WERI-Rb-1 (cell line): ENCODE measurements around the gene SCN4A.
A peak's percentile ranks its signal among the peaks of the same experiment; 100 is the strongest.

Experiments
- DNase-seq: peaks from one replicate; pipeline ENCODE4 v3.0.0-alpha.2; 2020
- H3K27ac ChIP-seq: fragments of 250-450 bp; sonication (Bioruptor Pico); 2 replicates; pipeline ENCODE4 v1.5.1; 2020; ENCODE audit warnings: mild to moderate bottlenecking, moderate library complexity
- H3K27me3 ChIP-seq: fragments of 250-450 bp; sonication (Bioruptor Pico); 2 replicates; pipeline ENCODE4 v1.5.1; 2021; ENCODE audit warnings: mild to moderate bottlenecking, low read depth, moderate library complexity; ENCODE audit not compliant: insufficient read depth, severe bottlenecking
- H3K36me3 ChIP-seq: fragments of 250-450 bp; sonication (Bioruptor Pico); 2 replicates; pipeline ENCODE4 v1.5.1; 2020; ENCODE audit warnings: mild to moderate bottlenecking, moderate library complexity
- H3K4me3 ChIP-seq: 2 replicates; pipeline ENCODE4 v1.5.1; 2011; ENCODE audit warnings: low read depth, mild to moderate bottlenecking, control low read depth, low read length
- H3K9me3 ChIP-seq: fragments of 250-450 bp; sonication (Bioruptor Pico); 2 replicates; pipeline ENCODE4 v1.5.1; 2021; ENCODE audit warnings: mild to moderate bottlenecking, moderate library complexity; ENCODE audit not compliant: severe bottlenecking
- CTCF ChIP-seq: IDR thresholded peaks from 2 replicates; pipeline ENCODE4 v1.5.1; 2011; ENCODE audit warnings: low read depth, mild to moderate bottlenecking, control low read depth, inconsistent platforms, low read length

SCN4A gene

GRCh38 chr17:63962298-63962744 lies 10.4 kb downstream of the SCN4A start:
- no peaks in the 10 kb centered on the region for H3K27me3 ChIP-seq

GRCh38 chr17:63961355-63962212 lies 11.1 kb downstream of the SCN4A start:
- Histone ChIP-seq H3K36me3 (no peaks in the 10 kb centered on the region), H3K9me3 (no peaks in the 10 kb centered on the region), H3K27ac (no peak overlapping the region), H3K27me3 (no peaks in the 10 kb centered on the region), H3K4me3 (no peak overlapping the region)
- no peak for TF ChIP-seq CTCF
- peak; percentile 69 for DNase-seq

More at GRCh38 chr17:63962298-63962744, 10.4 kb downstream of the SCN4A start:
- no peaks in the 10 kb centered on the region for H3K9me3 ChIP-seq
- H3K4me3 ChIP-seq, result no peak overlapping the region
- no peaks in the 10 kb centered on the region for H3K36me3 ChIP-seq
- H3K27ac ChIP-seq, result no peak overlapping the region
- DNase-seq, result no peak
- no peak for TF ChIP-seq CTCF

- no peak for TF ChIP-seq CTCF
- peak; percentile 42 for DNase-seq
- Histone ChIP-seq H3K27ac (no peak overlapping the region), H3K27me3 (no peaks in the 10 kb centered on the region), H3K36me3 (no peaks in the 10 kb centered on the region), H3K9me3 (no peaks in the 10 kb centered on the region), H3K4me3 (no peak overlapping the region)
Observed at GRCh38 chr17:63960430-63960829, 12.3 kb downstream of the SCN4A start.

DNA sequence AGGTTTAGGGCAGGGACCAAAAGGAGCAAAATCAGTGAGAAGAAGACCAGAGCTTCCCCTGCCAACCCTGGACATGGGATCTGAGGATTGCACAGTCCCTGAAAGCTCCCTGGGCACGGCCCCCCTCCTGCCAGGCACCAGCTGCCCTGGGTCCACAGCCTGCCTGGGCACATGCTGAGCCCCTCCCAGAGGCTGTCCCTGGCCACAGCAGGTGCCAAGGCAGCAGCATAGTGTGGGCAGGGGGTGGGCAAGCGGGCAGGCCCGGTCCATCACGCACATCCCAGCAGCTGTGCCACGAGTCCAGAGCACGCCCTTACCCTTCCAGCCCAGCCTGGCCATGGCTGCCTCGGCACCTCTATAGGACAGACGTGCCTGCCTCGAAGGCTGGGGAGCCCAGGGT lies 12.7 kb downstream of the SCN4A start:
- no peak for DNase-seq
- no peaks in the 10 kb centered on the region for H3K36me3 ChIP-seq

GRCh38 chr17:63956296-63956920 lies 16.3 kb downstream of the SCN4A start:
- Histone ChIP-seq H3K27me3 (no peaks in the 10 kb centered on the region), H3K9me3 (no peaks in the 10 kb centered on the region), H3K27ac (no peak overlapping the region), H3K4me3 (no peak overlapping the region), H3K36me3 (no peaks in the 10 kb centered on the region)
- no peak for DNase-seq
- TF ChIP-seq CTCF, result no peak

More for the DNA sequence above, 12.7 kb downstream of the SCN4A start:
- H3K27me3 ChIP-seq, result no peaks in the 10 kb centered on the region
- H3K27ac ChIP-seq, result no peak overlapping the region
- no peak overlapping the region for H3K4me3 ChIP-seq
- TF ChIP-seq CTCF, result no peak
- H3K9me3 ChIP-seq, result no peaks in the 10 kb centered on the region
